Lung (tissue), 12 donors: ENCODE results near the gene CALD1. TPM values are rescaled to one million over a fixed set of nuclear protein-coding genes. Genes with fewer than 3 reads are reported as not detected.

Experiments used
- ATAC-seq: fragments of 200-7000 bp; cut with Tn5 transposase; one replicate; pipeline ENCODE4 v1.9.1; 2020; ENCODE audit warnings: moderate number of reproducible peaks; ENCODE audit not compliant: insufficient read depth, low FRiP score
- DNase-seq, 3 donors: peaks; one replicate each; pipeline ENCODE4 v3.0.0-alpha.2; 2013 to 2017
- H3K27ac ChIP-seq, 2 donors: one replicate each; pipeline ENCODE4 v1.5.1; 2013; ENCODE audit warnings: mild to moderate bottlenecking in 2 of 2, moderate library complexity in 2 of 2, control low read depth in 1 of 2, inconsistent platforms in 1 of 2, low read depth in 1 of 2, low read length in 1 of 2
- H3K27me3 ChIP-seq, 3 donors: one replicate each; pipeline ENCODE4 v1.5.1; 2013; ENCODE audit warnings: low read length in 2 of 3; ENCODE audit not compliant: control insufficient read depth in 3 of 3, insufficient read depth in 3 of 3
- H3K36me3 ChIP-seq, 4 donors: one replicate each; pipeline ENCODE4 v1.5.1; 2013; ENCODE audit warnings: low read length in 4 of 4, mild to moderate bottlenecking in 1 of 4, moderate library complexity in 1 of 4; ENCODE audit not compliant: control insufficient read depth in 4 of 4, insufficient read depth in 4 of 4
- H3K4me1 ChIP-seq, 5 donors: one replicate each; pipeline ENCODE4 v1.5.1; 2013; ENCODE audit warnings: low read length in 5 of 5, mild to moderate bottlenecking in 2 of 5, moderate library complexity in 1 of 5; ENCODE audit not compliant: control insufficient read depth in 5 of 5, insufficient read depth in 5 of 5
- H3K4me3 ChIP-seq: one replicate; pipeline ENCODE4 v1.5.1; 2013; ENCODE audit warnings: mild to moderate bottlenecking, control low read depth, moderate library complexity
- H3K9ac ChIP-seq, 2 donors: one replicate each; pipeline ENCODE4 v1.5.1; 2013; ENCODE audit warnings: low read length in 2 of 2, control low read depth in 1 of 2; ENCODE audit not compliant: insufficient read depth in 1 of 2
- H3K9me3 ChIP-seq, 4 donors: one replicate each; pipeline ENCODE4 v1.5.1; 2013; ENCODE audit warnings: low read length in 3 of 4, mild to moderate bottlenecking in 1 of 4, moderate library complexity in 1 of 4; ENCODE audit not compliant: control insufficient read depth in 4 of 4, insufficient read depth in 3 of 4
- WGBS, 2 donors: extraction: QIAGEN DNeasy Blood & Tissue Kit; methylation state at CpG; one replicate each; pipeline ENCODE4 v1.1.7; 2013; 5-methylcytosine and 5-hydroxymethylcytosine counted together
- polyA plus RNA-seq, 2 donors: library from polyadenylated mRNA; stranded (reverse); fragments of 200-250 nt; gene quantifications; one replicate each; pipeline ENCODE4 v1.2.1, GENCODE V29; 2013
- total RNA-seq, 2 donors: library from RNA; depleted of rRNA in 1 of 2; stranded (reverse); fragments of >200 nt in 1 of 2; gene quantifications; one replicate each; pipeline ENCODE4 v1.2.1, GENCODE V29; 2014 to 2021
- TF ChIP-seq, protein P1 (sequence below): IDR thresholded peaks from 2 replicates; pipeline ENCODE4 v1.5.1; 2012; ENCODE audit warnings: mild to moderate bottlenecking; ENCODE audit errors: control extremely low read depth, extremely low read depth
- donor health status: control.
- donor health status: control.
- donor health status: Bipolar disorder and iron deficiency.
- donor health status: healthy.
- donor health status: DM: yes; HTN: yes; CAD: no.

The CALD1 gene
- total and polyA plus RNA-seq, 4 donors: 56.4 to 173 (median 92.0) TPM

DNA sequence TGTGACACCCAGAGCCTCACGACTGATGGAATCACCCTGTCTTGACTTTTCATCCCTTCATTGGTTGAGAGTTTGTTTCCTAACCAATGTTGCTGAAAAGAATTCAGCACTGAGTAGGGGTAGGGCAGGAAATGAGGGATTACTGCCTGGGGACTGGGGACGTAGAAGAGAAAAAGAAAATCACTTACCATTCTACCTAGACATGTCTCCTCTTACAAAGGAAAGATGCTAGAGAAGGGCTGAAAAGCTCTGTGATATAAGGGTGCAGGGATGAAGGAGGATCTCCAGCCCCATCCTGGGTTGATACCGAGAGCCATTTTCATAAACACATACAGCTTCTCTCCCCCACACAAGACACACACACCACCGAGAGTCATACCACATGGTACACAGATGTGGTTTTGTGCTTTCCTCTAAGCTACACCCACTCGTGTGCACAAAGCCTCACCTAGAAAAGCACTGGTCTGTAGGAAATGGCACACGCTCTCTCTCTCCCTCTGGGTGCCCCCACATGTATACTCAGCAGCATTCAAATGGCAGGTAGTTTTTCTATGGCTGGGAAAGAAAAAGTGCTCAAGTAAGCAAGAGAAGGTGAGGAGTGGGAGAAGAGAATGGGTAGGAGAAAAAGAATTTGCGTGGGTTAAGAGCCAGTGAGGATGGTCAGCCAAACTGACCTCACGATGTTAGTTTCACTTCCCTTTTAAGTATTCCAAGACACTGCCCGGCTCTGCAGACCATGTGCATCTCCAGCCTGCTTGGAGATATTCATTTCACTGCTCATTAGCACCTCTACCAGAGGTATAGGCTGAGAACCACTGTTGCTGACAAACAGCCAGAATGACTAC, 85.8 kb downstream of the CALD1 start:
- Histone ChIP-seq H3K9me3 (no peaks in the 10 kb centered on the region), H3K27me3 (no peaks in the 10 kb centered on the region), H3K9ac (peak overlapping the region in 1 of 2 donors; percentile 50), H3K4me3 (no peak overlapping the region), H3K27ac (peak overlapping the region; percentile 36 to 85), H3K36me3 (peaks cover 2 to 8% (median 5%) of the 10 kb centered on the region in 4 donors), H3K4me1 (peaks cover 9 to 40% (median 18%) of the 10 kb centered on the region in 5 donors)
- DNase-seq: peak; percentile 32 to 68 (median 59)
- TF ChIP-seq, protein P1, sequence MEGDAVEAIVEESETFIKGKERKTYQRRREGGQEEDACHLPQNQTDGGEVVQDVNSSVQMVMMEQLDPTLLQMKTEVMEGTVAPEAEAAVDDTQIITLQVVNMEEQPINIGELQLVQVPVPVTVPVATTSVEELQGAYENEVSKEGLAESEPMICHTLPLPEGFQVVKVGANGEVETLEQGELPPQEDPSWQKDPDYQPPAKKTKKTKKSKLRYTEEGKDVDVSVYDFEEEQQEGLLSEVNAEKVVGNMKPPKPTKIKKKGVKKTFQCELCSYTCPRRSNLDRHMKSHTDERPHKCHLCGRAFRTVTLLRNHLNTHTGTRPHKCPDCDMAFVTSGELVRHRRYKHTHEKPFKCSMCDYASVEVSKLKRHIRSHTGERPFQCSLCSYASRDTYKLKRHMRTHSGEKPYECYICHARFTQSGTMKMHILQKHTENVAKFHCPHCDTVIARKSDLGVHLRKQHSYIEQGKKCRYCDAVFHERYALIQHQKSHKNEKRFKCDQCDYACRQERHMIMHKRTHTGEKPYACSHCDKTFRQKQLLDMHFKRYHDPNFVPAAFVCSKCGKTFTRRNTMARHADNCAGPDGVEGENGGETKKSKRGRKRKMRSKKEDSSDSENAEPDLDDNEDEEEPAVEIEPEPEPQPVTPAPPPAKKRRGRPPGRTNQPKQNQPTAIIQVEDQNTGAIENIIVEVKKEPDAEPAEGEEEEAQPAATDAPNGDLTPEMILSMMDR: no peak
- no peak for ATAC-seq
- 40 to 61% methylated on average over 9 of the region's 9 CpGs for WGBS, 2 donors

DNA sequence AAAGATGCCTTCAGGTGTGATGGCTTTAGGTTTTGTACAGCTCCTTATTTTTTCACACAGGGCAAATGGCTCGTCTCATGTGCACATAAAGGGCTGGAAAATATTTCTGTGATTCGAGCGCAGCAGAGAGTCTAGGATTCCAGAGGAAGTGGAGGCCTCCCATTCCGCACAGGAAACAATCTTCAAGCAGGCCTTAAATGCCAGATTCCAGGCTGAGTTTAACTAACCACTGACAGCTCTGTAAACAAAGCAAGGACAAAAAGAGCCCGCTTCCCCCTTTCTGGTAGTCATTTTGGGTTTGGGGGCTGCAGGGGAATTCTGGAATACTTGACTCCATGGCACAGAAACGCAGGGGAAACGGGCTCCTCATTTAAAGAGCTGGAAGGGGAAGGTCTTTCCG, 87.2 kb downstream of the CALD1 start:
- Histone ChIP-seq H3K27ac (peak overlapping the region; percentile 66 to 70), H3K36me3 (peaks cover 1 to 8% (median 5%) of the 10 kb centered on the region in 4 donors), H3K9me3 (no peaks in the 10 kb centered on the region), H3K9ac (peak overlapping the region; percentile 3 to 63), H3K4me1 (peaks cover 9 to 40% (median 19%) of the 10 kb centered on the region in 5 donors), H3K4me3 (no peak overlapping the region), H3K27me3 (no peaks in the 10 kb centered on the region)
- TF ChIP-seq, protein P1: no peak
- 44 to 64% methylated on average over 8 of the region's 8 CpGs for WGBS, 2 donors
- DNase-seq (peak; percentile 77 to 92 (median 92)), ATAC-seq (no peak)

DNA sequence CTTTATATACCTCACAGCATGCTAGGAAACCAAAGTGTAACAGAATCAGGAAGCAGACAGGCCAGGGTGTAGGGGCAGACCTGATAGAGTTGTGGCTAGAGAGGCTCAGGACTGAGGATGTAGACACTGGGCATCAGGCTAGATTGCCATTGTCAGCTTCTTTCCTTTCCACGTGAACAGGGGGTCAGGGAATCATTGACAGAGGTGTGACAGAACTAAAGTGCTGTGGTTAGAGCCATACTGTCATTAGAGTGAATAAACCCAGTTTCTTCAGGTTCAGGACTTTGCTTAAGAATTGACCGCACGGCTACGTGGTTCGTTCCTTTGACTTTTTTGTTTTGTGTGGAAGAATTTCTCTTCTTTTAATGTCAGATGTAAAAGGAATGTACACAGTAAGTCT, 90.7 kb downstream of the CALD1 start:
- DNase-seq (no peak), ATAC-seq (no peak)
- peaks cover 1 to 8% (median 5%) of the 10 kb centered on the region in 4 donors for H3K36me3 ChIP-seq
- H3K9ac ChIP-seq: no peak overlapping the region
- H3K4me1 ChIP-seq: peaks cover 6 to 41% (median 18%) of the 10 kb centered on the region in 5 donors
- no peak overlapping the region for H3K4me3 ChIP-seq
- no peaks in the 10 kb centered on the region for H3K27me3 ChIP-seq
- TF ChIP-seq, protein P1: no peak
- H3K27ac ChIP-seq: no peak overlapping the region
- no peaks in the 10 kb centered on the region for H3K9me3 ChIP-seq
- 82 to 87% methylated on average over 5 of the region's 5 CpGs for WGBS, 2 donors
